ENCODE measurements around the gene EPN1. TPM values are rescaled to one million over a fixed set of nuclear protein-coding genes. Genes with fewer than 3 reads are reported as not detected.

The EPN1 gene
- total and polyA plus RNA-seq, 8 donors = 67.7 to 120 (median 95.1) TPM

GRCh38 chr19:55660404-55660803, 14.6 kb upstream of the EPN1 start:
- H3K36me3 ChIP-seq = peaks cover 4 to 65% of the 10 kb centered on the region in 2 donors
- intact Hi-C loops (cut with DNase I) = no loop called here
- DNase-seq = no peak

GRCh38 chr19:55660991-55661390, 14.0 kb upstream of the EPN1 start:
- peaks cover 34 to 42% of the 10 kb centered on the region in 2 donors for H3K4me1 ChIP-seq
- H3K27me3 ChIP-seq = no peaks in the 10 kb centered on the region
- intact Hi-C loops (cut with DNase I) = no loop called here
- no peak for TF ChIP-seq CTCF (IDR thresholded peaks at IDR 0.05)
- no peaks in the 10 kb centered on the region for H3K9me3 ChIP-seq
- ATAC-seq = no peak
- H3K36me3 ChIP-seq = peaks cover 4 to 71% of the 10 kb centered on the region in 2 donors
- H3K4me3 ChIP-seq = no peak overlapping the region
- DNase-seq = peak in 1 of 4 donors; percentile 66
- H3K27ac ChIP-seq = no peak overlapping the region

More at GRCh38 chr19:55660404-55660803, 14.6 kb upstream of the EPN1 start:
- Histone ChIP-seq H3K4me3 (no peak overlapping the region), H3K27me3 (no peaks in the 10 kb centered on the region), H3K27ac (no peak overlapping the region), H3K9me3 (no peaks in the 10 kb centered on the region), H3K4me1 (peaks cover 38 to 48% of the 10 kb centered on the region in 2 donors)
- no peak for ATAC-seq
- TF ChIP-seq CTCF (IDR thresholded peaks at IDR 0.05) = no peak

GRCh38 chr19:55661826-55662225, 13.2 kb upstream of the EPN1 start:
- Histone ChIP-seq H3K36me3 (peaks cover 4 to 79% of the 10 kb centered on the region in 2 donors), H3K27ac (no peak overlapping the region), H3K9me3 (no peaks in the 10 kb centered on the region), H3K4me3 (no peak overlapping the region), H3K27me3 (no peaks in the 10 kb centered on the region), H3K4me1 (peaks cover 25 to 34% of the 10 kb centered on the region in 2 donors)
- intact Hi-C loops (cut with DNase I) = no loop called here
- ATAC-seq (no peak), DNase-seq (peak in 1 of 4 donors; percentile 1)
- TF ChIP-seq CTCF (IDR thresholded peaks at IDR 0.05) = no peak

- intact Hi-C loops (cut with DNase I) = no loop called here
- Histone ChIP-seq H3K9me3 (no peaks in the 10 kb centered on the region), H3K27me3 (no peaks in the 10 kb centered on the region), H3K27ac (no peak overlapping the region), H3K36me3 (peaks cover 4 to 98% of the 10 kb centered on the region in 2 donors), H3K4me1 (peaks cover 4 to 12% of the 10 kb centered on the region in 2 donors), H3K4me3 (no peak overlapping the region)
- peak in 1 of 4 donors; percentile 54 for DNase-seq
- no peak for ATAC-seq
- TF ChIP-seq CTCF (IDR thresholded peaks at IDR 0.05) = no peak
Observed at GRCh38 chr19:55663846-55664536, 11.0 kb upstream of the EPN1 start.

- TF ChIP-seq CTCF (IDR thresholded peaks at IDR 0.05) = no peak
- Histone ChIP-seq H3K27me3 (no peaks in the 10 kb centered on the region), H3K9me3 (no peaks in the 10 kb centered on the region), H3K4me3 (no peak overlapping the region), H3K4me1 (peaks cover 0 to under 1% of the 10 kb centered on the region in 2 donors), H3K36me3 (peaks cover 4 to 100% of the 10 kb centered on the region in 2 donors), H3K27ac (no peak overlapping the region)
- DNase-seq (peak in 1 of 4 donors; percentile 55), ATAC-seq (no peak)
- intact Hi-C loops (cut with DNase I) = no loop called here
Observed at GRCh38 chr19:55666343-55667005, 8.6 kb upstream of the EPN1 start.

Measured in left lung (tissue), 10 donors.